Midbrain (tissue), 1 donor: ENCODE results near the gene KRTAP10-8.
"Not testable (repeated sequence)": the region's sequence is repeated elsewhere in the genome, so short reads cannot be mapped to it uniquely, and the experiment has no call there.

Source experiments
- DNase-seq: peaks from one replicate; lab custom pipeline; 2025; lab: John Stamatoyannopoulos, UW

KRTAP10-8 gene

GRCh38 chr21:44618504-44618903 lies 6.6 kb downstream of the KRTAP10-8 start:
- no peak for DNase-seq

GRCh38 chr21:44618909-44619308 lies 7.0 kb downstream of the KRTAP10-8 start:
- DNase-seq, result no peak

GRCh38 chr21:44619886-44620285 lies 8.0 kb downstream of the KRTAP10-8 start:
- no peak for DNase-seq

- DNase-seq, result no peak
Observed at GRCh38 chr21:44623575-44623974, 11.7 kb downstream of the KRTAP10-8 start.

- DNase-seq, result no peak
Observed at GRCh38 chr21:44625756-44626155, 13.9 kb downstream of the KRTAP10-8 start.

- no peak for DNase-seq
Observed at GRCh38 chr21:44626262-44626661, 14.4 kb downstream of the KRTAP10-8 start.

GRCh38 chr21:44626673-44627143 lies 14.8 kb downstream of the KRTAP10-8 start, which contains the start of gene KRTAP10-9:
KRTAP10-9 (plus strand) TSS chr21:44627093; CDS start chr21:44627172, 79 bp downstream.
- DNase-seq, result no peak

GRCh38 chr21:44627181-44627822 lies 15.4 kb downstream of the KRTAP10-8 start:
- DNase-seq, result not testable (repeated sequence)

GRCh38 chr21:44627831-44628233 lies 16.0 kb downstream of the KRTAP10-8 start:
- DNase-seq, result not testable (repeated sequence)

GRCh38 chr21:44628707-44629391 lies 17.0 kb downstream of the KRTAP10-8 start:
- DNase-seq, result no peak

GRCh38 chr21:44630440-44630839 lies 18.6 kb downstream of the KRTAP10-8 start:
- DNase-seq, result no peak

GRCh38 chr21:44632067-44632466 lies 20.2 kb downstream of the KRTAP10-8 start:
- no peak for DNase-seq

- DNase-seq, result no peak
Observed at GRCh38 chr21:44636209-44637017, 24.5 kb downstream of the KRTAP10-8 start.

- no peak for DNase-seq
Observed at GRCh38 chr21:44637018-44637850, 25.4 kb downstream of the KRTAP10-8 start, which contains the start of gene KRTAP10-10. KRTAP10-10 (plus strand) TSS chr21:44637356; CDS start chr21:44637418, 62 bp downstream.

GRCh38 chr21:44637851-44638348 lies 26.0 kb downstream of the KRTAP10-8 start:
- DNase-seq, result not testable (repeated sequence)

- DNase-seq, result not testable (repeated sequence)
Observed at GRCh38 chr21:44638506-44639330, 26.8 kb downstream of the KRTAP10-8 start.

GRCh38 chr21:44639331-44639655 lies 27.4 kb downstream of the KRTAP10-8 start:
- no peak for DNase-seq

GRCh38 chr21:44640761-44641160 lies 28.9 kb downstream of the KRTAP10-8 start:
- DNase-seq, result no peak

- DNase-seq, result no peak
Observed at GRCh38 chr21:44643741-44644310, 31.9 kb downstream of the KRTAP10-8 start.

GRCh38 chr21:44644878-44645277 lies 33.0 kb downstream of the KRTAP10-8 start:
- no peak for DNase-seq
